ENCODE measurements around the gene ALAS1.

- TF ChIP-seq CTCF (IDR thresholded peaks at IDR 0.05), result no peak
- no peak for TF ChIP-seq POLR2A (IDR thresholded peaks at IDR 0.05)
- no peak for TF ChIP-seq POLR2AphosphoS5 (IDR thresholded peaks at IDR 0.05)
Observed at GRCh38 chr3:52175416-52176179, 22.4 kb upstream of the ALAS1 start.

All from prostate gland (tissue), 2 donors.